Choroid plexus epithelial cell (primary cell): ENCODE measurements around the gene IL17RC.

Source experiments
- DNase-seq: peaks from one replicate; pipeline ENCODE4 v3.0.0-alpha.2; 2010; ENCODE audit warnings: low read depth
- H3K4me3 ChIP-seq: 2 replicates; pipeline ENCODE4 v1.5.1; 2011; ENCODE audit warnings: low read depth, mild to moderate bottlenecking, control low read depth, low read length, moderate library complexity
- TF ChIP-seq, protein P1 (sequence below): conservative IDR thresholded peaks from 2 replicates; pipeline ENCODE4 v1.5.1; 2011; ENCODE audit warnings: low read depth, mild to moderate bottlenecking, control low read depth, inconsistent platforms, low read length, moderate library complexity

The IL17RC gene

GRCh38 chr3:9942164-9942563 lies 25.3 kb downstream of the IL17RC start:
- TF ChIP-seq, protein P1, sequence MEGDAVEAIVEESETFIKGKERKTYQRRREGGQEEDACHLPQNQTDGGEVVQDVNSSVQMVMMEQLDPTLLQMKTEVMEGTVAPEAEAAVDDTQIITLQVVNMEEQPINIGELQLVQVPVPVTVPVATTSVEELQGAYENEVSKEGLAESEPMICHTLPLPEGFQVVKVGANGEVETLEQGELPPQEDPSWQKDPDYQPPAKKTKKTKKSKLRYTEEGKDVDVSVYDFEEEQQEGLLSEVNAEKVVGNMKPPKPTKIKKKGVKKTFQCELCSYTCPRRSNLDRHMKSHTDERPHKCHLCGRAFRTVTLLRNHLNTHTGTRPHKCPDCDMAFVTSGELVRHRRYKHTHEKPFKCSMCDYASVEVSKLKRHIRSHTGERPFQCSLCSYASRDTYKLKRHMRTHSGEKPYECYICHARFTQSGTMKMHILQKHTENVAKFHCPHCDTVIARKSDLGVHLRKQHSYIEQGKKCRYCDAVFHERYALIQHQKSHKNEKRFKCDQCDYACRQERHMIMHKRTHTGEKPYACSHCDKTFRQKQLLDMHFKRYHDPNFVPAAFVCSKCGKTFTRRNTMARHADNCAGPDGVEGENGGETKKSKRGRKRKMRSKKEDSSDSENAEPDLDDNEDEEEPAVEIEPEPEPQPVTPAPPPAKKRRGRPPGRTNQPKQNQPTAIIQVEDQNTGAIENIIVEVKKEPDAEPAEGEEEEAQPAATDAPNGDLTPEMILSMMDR = no peak
- DNase-seq = no peak
- no peak overlapping the region for H3K4me3 ChIP-seq

DNA sequence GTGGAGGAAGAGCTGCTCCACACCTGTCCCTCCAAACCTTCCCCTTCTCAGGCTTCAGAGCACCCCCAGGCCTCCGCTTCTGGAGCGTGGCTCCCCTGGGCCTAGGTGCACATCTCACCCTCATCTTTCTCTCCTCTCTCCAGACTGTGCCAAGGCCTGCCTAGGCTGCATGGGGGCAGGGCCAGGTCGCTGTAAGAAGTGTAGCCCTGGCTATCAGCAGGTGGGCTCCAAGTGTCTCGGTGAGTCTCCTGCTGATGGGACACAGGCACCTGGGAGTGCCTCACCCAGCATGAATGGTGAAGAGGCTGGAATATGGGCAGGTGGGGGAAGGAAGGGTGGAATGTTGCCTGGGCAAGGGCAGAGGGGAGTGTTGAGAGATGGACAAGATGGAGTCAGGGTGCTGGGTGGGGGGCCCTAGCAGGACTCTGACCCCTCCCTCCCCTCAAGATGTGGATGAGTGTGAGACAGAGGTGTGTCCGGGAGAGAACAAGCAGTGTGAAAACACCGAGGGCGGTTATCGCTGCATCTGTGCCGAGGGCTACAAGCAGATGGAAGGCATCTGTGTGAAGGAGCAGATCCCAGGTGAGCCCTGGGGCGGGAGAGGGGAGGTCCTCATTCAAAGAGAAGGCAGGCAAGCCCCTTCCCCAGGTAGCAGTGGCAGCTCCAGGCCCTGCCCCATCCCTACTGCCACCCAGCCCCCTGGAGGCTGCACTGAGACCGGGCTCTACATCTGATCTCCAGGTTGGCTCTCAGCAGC lies 26.2 kb downstream of the IL17RC start:
- DNase-seq = no peak
- H3K4me3 ChIP-seq = no peak overlapping the region
- TF ChIP-seq, protein P1 = no peak

GRCh38 chr3:9944271-9944670 lies 27.4 kb downstream of the IL17RC start:
- no peak for DNase-seq
- TF ChIP-seq, protein P1 = no peak
- no peak overlapping the region for H3K4me3 ChIP-seq

DNA sequence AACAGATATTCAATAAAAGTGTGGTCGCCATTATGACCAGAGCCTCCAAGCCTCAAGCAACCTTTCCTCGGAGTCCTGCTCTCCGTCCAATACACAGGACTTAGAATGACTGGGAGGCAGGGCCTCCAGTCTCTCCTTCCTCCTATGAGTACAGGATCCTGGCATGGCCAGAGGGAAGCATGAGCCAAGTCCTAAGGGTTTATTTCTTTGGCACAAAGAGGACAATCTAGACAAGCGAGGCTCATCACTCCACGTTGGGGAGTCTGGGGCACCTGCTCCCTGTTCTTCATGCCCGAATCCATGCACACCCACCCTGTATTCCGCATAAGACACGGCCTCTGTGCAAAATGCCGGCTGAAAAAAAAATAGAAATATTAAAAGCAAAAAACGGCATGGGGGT lies 28.5 kb downstream of the IL17RC start:
- DNase-seq = no peak
- H3K4me3 ChIP-seq = no peak overlapping the region
- TF ChIP-seq, protein P1 = no peak

- DNase-seq = peak; percentile 95
- peak overlapping the region; percentile 70 for H3K4me3 ChIP-seq
- TF ChIP-seq, protein P1 = peak; percentile 54
Measured at GRCh38 chr3:9946112-9947024, 29.5 kb downstream of the IL17RC start.

- DNase-seq = peak; percentile 60
- TF ChIP-seq, protein P1 = peak; percentile 39
- peak overlapping the region; percentile 70 for H3K4me3 ChIP-seq
Measured at GRCh38 chr3:9947025-9947995, 30.4 kb downstream of the IL17RC start.
